HG02981 (cell line): ENCODE data around the gene KNCN.

Source experiments
- ATAC-seq: cut with Tn5 transposase; IDR thresholded peaks from one replicate; pipeline ENCODE4 v1.9.1; 2021; ENCODE audit warnings: mild to moderate bottlenecking, moderate library complexity; ENCODE audit not compliant: unreplicated experiment

Gene KNCN

DNA sequence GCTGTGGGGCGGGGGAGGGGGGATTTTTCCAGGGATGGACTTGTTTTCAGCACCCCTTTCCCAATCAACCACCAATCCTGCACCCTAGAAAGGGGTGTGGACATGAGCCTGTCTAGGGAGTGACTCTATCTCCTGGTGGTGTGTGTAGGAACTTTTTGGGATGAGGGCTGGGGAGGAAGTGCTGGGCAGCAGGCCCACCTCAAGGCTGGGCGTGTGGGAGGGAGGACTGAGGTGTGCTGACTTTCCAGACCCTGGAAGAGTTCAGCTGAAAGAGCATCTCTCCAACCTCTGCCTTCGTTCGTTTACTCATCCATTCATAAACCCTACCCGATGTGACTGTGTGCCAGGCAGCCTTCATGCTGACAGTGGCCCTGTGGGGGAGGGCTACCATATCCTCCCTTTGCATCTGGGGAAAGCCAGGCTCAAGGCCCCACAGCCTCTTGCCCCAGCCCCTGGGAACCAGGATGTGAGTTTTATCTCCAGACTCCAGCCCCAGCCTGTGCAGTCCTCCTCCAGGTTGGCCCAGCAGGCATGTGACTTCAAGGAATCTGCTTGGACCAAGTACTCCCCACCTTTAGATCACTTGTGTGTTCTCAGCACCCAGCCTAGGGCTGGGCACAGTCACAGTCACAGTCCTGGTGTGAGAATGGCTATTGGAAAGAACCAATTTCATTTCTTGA, 6.7 kb downstream of the KNCN start:
- ATAC-seq = no peak

DNA sequence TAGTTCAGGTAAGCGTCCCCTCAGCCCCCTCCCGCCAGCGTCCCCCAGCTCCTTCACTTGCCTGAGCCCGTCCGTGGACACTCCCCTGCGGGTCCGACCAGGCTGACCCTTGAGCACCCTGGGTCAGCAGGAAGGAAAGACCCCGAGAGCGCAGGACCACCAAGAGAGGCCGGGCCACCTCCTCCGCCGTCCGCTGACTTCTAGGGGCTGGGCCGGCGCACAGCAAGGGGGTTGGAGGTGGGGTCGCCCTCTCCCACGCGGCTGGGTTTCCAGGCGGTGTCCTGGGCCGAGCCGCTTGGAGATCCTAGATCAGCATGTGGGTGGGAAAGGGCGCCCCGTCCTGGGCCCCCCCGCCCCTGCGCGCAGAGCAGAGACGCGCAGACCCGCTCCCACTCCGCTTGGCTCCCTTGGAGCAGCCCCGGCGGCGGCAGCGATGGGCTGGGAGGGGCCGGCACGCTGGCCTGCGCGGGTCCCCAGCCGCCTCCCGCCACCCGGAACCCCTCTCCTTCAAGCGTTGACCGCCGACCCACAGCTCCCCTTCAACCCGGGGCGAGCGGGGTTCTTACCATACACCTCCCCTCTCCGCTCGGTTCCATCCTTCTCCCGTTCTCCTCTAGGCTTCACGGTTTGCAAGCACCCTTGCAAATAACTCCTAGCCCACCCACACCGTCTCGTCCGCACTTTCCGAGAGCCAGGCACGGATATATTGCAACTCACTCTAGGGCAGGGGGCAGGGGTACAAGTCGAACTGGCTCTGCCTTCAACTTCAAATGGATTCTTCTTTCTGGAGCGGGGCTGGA, 7.5 kb downstream of the KNCN start:
- ATAC-seq = no peak

GRCh38 chr1:46543382-46543760, 8.1 kb downstream of the KNCN start:
- no peak for ATAC-seq

DNA sequence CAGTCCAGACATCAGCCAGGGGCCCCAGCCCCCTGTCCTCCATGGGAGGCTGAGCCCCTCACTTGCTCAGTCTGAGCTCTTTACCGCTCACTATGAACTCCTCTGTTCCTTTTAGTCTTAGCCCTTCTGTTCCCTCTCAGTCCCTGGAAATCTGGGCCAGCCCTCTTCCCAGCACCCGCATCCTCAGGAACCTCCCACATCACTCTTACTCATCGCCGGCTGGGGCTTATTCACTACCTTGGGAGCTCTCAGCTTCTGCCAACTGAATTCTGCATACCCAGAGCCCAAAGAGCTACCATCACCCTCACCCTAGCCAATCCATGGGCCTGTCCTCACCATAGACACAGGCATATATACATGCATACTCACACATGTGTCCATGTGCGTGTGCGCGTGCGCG, 11.5 kb downstream of the KNCN start:
- ATAC-seq = no peak

- ATAC-seq = no peak
Observed at GRCh38 chr1:46538147-46538546, 13.3 kb downstream of the KNCN start.

GRCh38 chr1:46537651-46538050, 13.8 kb downstream of the KNCN start:
- ATAC-seq = no peak

DNA sequence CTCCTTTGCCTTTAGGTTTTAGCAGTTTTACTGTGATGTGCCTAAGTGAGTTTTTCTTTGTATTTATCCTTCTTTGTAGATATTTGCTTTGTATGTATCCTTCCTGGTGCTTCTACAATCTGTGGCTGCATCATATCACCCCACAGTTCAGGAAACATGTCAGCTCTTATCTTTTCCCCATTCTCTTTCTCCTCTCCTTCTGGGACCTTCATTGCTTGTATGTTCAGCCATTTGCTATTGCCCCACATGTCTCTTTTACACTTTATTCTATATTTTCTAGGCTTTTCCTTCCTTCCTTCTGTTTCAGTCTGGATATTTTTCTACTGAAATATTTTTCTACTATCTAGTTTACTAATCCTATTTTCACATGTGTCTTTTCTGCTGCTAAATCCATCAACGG, 14.9 kb downstream of the KNCN start:
- ATAC-seq = no peak

DNA sequence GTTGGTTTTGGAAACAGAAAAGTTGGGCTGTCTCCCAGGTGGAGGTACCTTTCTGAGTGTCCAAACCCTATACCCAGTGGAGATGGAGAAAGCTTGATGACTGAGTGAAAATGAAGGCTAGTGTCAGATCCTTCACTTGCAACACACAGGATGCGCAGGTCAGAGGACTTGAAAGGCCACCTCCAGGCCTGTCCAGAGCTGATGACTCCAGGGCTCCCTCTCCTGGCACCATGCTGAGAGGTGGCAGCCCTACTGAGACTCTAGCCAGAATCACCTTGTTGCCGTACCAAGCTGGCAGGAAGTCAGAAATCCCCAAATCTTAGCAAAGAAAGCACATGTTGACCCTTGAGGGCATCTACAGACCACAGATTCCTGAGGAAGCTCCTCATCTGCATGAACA, 16.4 kb downstream of the KNCN start:
- no peak for ATAC-seq

- no peak for ATAC-seq
Observed at GRCh38 chr1:46533179-46533864, 18.1 kb downstream of the KNCN start.

DNA sequence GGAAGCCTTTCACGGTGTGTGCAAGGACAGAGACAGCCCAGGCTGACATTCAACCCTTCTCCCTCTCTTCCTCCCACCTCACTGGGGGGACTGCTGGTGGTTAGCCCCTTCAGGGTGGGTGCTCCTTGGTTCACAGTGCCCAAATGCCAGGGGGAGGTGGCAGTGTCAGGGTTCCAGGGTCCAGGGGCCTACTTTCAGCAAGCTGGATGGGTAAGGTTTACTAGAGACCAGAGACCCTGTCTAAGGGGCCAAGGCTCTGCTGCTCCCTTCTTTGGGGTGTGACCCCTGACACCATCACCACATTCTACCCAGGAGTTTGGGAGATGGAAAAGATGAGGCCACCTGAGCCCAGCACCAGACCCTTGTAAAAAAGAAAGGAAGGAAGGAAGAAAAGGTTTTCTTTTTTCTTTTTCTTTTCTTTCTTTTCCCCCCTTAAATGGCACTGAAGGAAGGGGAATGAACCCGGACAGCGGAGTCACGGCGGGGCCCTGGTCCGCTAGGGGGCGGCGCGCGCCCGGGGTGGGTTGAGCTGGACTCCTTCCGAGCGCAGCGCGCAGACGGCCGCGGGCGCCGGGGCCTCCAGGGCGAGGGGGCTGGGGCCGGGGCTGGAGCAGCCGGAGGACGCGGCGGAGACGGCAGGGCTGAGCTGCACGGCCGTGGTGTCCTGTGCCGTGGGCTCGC, 18.8 kb downstream of the KNCN start:
- no peak for ATAC-seq

DNA sequence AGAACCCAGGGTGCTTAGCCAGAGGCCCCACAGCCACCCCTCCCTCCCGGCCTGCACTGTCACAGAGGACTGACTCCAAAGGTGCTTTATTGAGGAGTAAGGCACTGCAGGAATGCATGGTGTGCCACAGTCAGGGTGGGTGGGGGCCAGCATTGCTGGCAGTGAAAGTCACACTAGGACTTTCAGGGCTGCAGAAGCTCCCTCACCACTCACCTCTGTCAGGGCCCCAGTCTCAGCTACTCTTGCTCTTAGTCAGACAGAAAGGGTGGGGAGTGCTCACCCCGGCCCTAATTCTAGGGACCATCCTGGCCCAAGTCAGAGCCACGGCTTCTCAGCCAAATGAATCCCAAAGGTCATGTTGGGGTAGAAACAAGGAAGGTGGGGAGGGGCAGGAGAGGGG, 19.4 kb downstream of the KNCN start:
- no peak for ATAC-seq

GRCh38 chr1:46530791-46531409, 20.5 kb downstream of the KNCN start:
- no peak for ATAC-seq

DNA sequence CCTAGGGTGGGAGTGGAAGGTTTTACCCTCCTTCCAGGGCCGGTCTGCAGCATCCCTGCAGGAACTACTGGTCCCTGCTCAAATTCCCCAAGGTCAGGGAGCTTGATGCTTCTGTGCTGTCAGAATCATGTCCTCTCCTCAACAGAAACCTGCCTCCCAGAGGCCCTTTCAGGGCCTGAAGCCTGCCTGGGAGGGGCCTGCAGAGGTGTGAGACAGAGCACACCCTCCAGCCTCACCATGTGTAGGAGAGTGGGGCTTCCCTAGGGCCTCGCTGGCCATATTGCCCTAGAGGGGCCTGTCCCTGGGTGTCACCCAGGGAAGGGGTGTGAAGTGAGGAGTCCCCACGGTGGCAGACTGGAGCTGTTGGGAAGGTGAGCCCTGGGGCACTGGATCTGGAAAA, 21.1 kb downstream of the KNCN start:
- no peak for ATAC-seq

GRCh38 chr1:46529031-46529630, 22.3 kb downstream of the KNCN start:
- ATAC-seq = no peak

- no peak for ATAC-seq
Observed at GRCh38 chr1:46528297-46528955, 23.0 kb downstream of the KNCN start.

DNA sequence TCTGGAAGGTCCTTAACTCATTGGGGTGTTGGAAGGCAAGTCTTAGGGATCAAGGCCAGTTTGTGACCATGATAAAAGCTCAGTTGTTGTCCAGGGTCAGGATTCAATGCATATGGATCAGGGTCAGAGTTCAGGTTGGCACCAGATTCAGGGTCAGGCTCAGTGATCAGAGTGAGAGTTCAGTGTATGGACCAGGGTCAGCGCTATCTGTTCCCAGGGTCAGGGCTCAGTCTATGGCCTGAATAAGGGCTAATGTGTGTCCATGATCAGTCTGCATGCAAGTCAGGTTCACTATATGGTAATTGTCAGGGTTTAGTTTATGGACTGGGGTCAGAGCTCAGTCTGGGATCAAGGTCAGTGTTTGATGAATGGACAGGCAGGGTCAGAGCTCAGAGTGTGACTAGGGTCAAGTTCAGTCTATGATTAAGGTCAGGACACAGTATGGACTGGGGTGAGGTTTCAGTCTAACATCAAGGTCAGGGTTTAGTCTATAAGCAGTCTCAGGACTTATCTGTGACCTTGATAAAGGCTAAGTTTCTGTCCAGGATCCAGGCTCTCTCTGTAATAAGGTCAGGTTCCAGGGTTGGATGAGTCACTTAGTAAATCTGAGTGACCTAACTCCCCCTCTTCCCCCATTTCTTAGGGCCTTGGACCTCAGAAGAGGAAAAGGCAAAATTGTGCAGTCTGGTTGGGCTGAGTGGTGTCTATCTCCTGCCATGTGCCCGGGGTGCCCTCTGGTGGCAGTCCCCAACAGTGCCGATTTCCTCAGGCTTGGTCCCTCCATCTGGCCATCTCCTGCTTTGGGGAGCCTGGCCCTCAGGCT, 23.8 kb downstream of the KNCN start:
- ATAC-seq = no peak

GRCh38 chr1:46526691-46527291, 24.7 kb downstream of the KNCN start:
- no peak for ATAC-seq

GRCh38 chr1:46526013-46526690, 25.3 kb downstream of the KNCN start:
- no peak for ATAC-seq
